NT2/D1 (cell line): ENCODE data around the gene SRMS.

Experiments
- DNase-seq: peaks from one replicate; pipeline ENCODE4 v3.0.0-alpha.2; 2011; ENCODE audit warnings: low read depth, low spot score
- H3K27me3 ChIP-seq: 2 replicates; pipeline ENCODE4 v1.6.0; 2011; ENCODE audit warnings: mild to moderate bottlenecking; ENCODE audit not compliant: insufficient read length, insufficient read depth
- H3K36me3 ChIP-seq: 2 replicates; pipeline ENCODE4 v1.6.1; 2011; ENCODE audit warnings: mild to moderate bottlenecking, low read length, mixed read lengths; ENCODE audit not compliant: insufficient read depth, insufficient read length
- H3K4me1 ChIP-seq: 2 replicates; pipeline ENCODE4 v1.5.1; 2011; ENCODE audit not compliant: insufficient read depth, insufficient read length
- H3K4me3 ChIP-seq: 2 replicates; pipeline ENCODE4 v1.5.1; 2011; ENCODE audit warnings: low read depth; ENCODE audit not compliant: insufficient read length
- H3K9ac ChIP-seq: 2 replicates; pipeline ENCODE4 v1.6.0; 2011; ENCODE audit warnings: low read depth; ENCODE audit not compliant: insufficient read length
- H3K9me3 ChIP-seq: 2 replicates; pipeline ENCODE4 v1.5.1; 2011; ENCODE audit warnings: mild to moderate bottlenecking, low read length; ENCODE audit not compliant: insufficient read depth
- SUZ12 ChIP-seq: IDR thresholded peaks from 2 replicates; pipeline ENCODE4 v1.6.1; 2011; ENCODE audit not compliant: insufficient read length, insufficient read depth; ENCODE audit errors: extremely low read depth
- YY1 ChIP-seq: IDR thresholded peaks from 2 replicates; pipeline ENCODE4 v1.6.1; 2011; ENCODE audit not compliant: insufficient read length, insufficient read depth
- ZNF274 ChIP-seq: IDR thresholded peaks from 2 replicates; pipeline ENCODE4 v1.6.1; 2011; ENCODE audit warnings: mild to moderate bottlenecking, low read depth, low read length

SRMS gene

DNA sequence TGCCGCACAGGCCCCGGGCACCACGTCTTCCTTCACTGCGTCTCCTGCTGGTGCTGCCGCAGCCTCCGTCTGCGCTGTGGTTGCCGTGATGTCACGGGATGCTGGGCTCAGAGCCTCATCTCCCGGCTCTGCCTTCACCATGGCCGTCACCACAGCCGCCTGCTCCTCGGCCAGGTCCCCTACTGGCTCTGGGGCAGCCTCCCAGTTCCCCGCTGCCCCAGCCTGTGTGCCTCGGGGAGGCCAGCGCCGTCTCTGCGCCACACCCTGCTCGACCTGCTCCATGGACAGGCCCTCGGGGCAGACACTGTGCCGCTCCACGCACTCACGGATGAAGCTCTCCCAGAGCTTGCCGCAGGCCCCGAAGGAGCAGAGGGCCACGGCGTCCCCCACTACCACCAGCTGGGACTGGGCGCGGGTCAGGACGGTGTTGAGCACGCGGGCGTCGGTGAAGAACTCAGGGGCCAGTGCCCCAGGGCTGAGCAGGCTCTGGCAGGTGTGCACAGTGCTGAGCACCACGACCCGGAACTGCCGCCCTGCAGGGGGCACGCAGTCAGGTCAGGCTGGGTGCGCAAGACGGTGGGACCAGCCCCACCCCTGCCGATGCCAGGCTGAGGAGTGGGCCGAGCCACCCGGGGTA lies 18.3 kb upstream of the SRMS start:
- Histone ChIP-seq H3K4me1 (no peaks in the 10 kb centered on the region), H3K9ac (peak overlapping the region; percentile 21), H3K27me3 (no peaks in the 10 kb centered on the region), H3K4me3 (no peak overlapping the region), H3K9me3 (no peaks in the 10 kb centered on the region), H3K36me3 (peaks cover 96% of the 10 kb centered on the region)
- no peak for DNase-seq
- no peak for TF ChIP-seq SUZ12
- TF ChIP-seq YY1 = no peak
- no peak for TF ChIP-seq ZNF274

- Histone ChIP-seq H3K4me1 (no peaks in the 10 kb centered on the region), H3K9ac (peak overlapping the region; percentile 21), H3K27me3 (no peaks in the 10 kb centered on the region), H3K4me3 (no peak overlapping the region), H3K36me3 (peaks cover 96% of the 10 kb centered on the region), H3K9me3 (no peaks in the 10 kb centered on the region)
- no peak for DNase-seq
- TF ChIP-seq YY1 (no peak), ZNF274 (no peak), SUZ12 (no peak)
These were observed 17.6 kb upstream of the SRMS start for GRCh38 chr20:63565021-63565698.

- H3K4me1 ChIP-seq = no peaks in the 10 kb centered on the region
- no peak for DNase-seq
- no peak overlapping the region for H3K9ac ChIP-seq
- H3K9me3 ChIP-seq = peaks cover 3% of the 10 kb centered on the region; the same call in 1 of the 2 replicates
- peaks cover 97% of the 10 kb centered on the region for H3K36me3 ChIP-seq
- no peaks in the 10 kb centered on the region for H3K27me3 ChIP-seq
- no peak overlapping the region for H3K4me3 ChIP-seq
- TF ChIP-seq SUZ12 (no peak), YY1 (no peak), ZNF274 (no peak)
These were observed 16.7 kb upstream of the SRMS start for GRCh38 chr20:63564036-63564810.

DNA sequence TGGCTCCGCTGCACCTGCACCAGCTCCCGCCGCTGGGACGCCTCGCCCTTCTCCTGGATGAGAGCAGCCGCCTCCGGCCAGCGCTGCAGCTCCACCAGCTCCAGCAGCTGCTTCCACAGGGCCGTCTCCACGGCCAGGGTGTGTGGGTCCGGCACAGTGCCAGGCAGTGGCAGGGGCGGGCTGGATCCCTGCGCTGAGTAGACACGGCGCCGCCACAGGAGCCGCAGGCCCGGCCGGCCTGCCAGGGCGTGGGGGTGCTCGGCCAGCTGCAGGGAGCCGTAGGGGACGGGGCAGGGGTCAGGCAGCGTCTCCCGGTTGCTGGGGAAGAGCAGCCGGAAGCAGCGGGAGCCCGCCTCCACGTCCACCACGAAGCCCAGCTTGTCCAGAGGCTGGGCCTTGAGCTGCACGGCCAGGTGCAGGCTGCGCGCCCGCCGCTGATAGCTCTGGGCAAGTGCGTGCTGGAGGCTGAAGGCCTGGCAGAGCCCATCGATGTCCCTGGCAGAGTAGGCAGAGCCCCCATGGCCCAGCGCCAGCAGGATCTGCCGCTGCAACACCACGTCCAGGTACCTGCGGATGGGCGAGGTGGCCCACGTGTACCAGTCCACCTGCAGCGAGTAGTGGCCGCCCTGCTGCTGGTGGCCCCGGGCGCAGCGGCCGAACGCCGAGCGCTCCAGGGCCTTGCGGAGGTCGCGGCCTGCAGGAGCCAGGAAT lies 15.8 kb upstream of the SRMS start:
- Histone ChIP-seq H3K27me3 (no peaks in the 10 kb centered on the region), H3K9ac (no peak overlapping the region), H3K4me3 (no peak overlapping the region), H3K9me3 (peaks cover 3% of the 10 kb centered on the region; the same call in 1 of the 2 replicates), H3K4me1 (no peaks in the 10 kb centered on the region), H3K36me3 (peaks cover 96% of the 10 kb centered on the region)
- TF ChIP-seq YY1 = no peak
- no peak for TF ChIP-seq SUZ12
- no peak for TF ChIP-seq ZNF274
- no peak for DNase-seq

GRCh38 chr20:63562461-63563224 lies 15.1 kb upstream of the SRMS start:
- Histone ChIP-seq H3K9ac (no peak overlapping the region), H3K4me1 (no peaks in the 10 kb centered on the region), H3K27me3 (no peaks in the 10 kb centered on the region), H3K36me3 (peaks cover 88% of the 10 kb centered on the region), H3K9me3 (peaks cover 3% of the 10 kb centered on the region; the same call in 1 of the 2 replicates), H3K4me3 (no peak overlapping the region)
- DNase-seq = no peak
- TF ChIP-seq YY1 = no peak
- TF ChIP-seq ZNF274 = no peak
- no peak for TF ChIP-seq SUZ12

DNA sequence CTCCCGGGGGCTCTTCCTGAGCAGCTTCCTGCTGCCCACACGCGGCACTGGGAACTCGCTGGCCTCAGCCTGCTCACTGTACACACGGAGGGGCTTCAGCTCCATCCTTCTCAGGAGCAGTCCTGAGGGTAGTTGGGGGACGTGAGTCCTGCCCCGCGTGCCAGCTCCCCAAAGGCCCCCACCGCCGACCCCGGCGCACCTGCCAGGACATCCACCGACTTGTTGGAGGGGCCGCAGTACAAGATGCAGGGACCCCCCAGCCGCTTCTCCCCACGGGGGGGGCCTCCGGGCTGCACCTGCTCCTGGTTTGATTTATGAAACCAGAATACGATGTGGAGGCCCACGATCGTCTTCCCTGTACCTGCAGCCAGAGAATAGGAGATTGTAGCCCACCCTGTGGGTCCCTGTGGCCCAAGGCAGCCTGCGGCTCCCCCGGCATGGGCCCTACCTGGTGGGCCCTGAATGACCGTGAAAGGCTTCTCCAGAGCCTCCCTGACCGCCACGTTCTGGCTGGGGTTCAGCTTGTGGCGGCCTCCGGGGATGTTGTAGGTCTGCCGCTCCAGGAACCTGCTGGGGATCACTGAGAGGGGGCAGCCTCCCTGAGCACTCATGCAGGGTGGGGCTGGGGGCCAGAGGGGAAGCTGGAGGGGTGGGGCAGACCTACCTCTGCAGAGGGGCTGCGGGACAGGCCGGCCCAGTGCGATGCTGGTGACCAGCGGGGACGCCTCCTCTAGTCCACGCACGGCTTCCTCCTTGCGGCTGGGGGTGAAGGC lies 14.3 kb upstream of the SRMS start:
- no peak for DNase-seq
- TF ChIP-seq ZNF274 (no peak), YY1 (no peak), SUZ12 (no peak)

More for the DNA sequence above, 14.3 kb upstream of the SRMS start:
- Histone ChIP-seq H3K9me3 (peaks cover 3% of the 10 kb centered on the region; the same call in 1 of the 2 replicates), H3K4me3 (no peak overlapping the region), H3K36me3 (peaks cover 80% of the 10 kb centered on the region), H3K27me3 (no peaks in the 10 kb centered on the region), H3K9ac (no peak overlapping the region), H3K4me1 (peaks cover 5% of the 10 kb centered on the region)
